ENCODE data around the gene RAD51B. TPM values are rescaled to one million over a fixed set of nuclear protein-coding genes. Genes with fewer than 3 reads are reported as not detected.

RAD51B gene
- total RNA-seq, 1 experiment from 2014 or later, result 29.9 TPM

GRCh38 chr14:68557648-68558047 lies 738.1 kb downstream of the RAD51B start:
- Histone ChIP-seq H3K36me3 (ENCODE audit: low read depth) (peaks cover 51% of the 10 kb centered on the region), H3K4me3 (no peak overlapping the region), H3K9me3 (ENCODE audit: insufficient read depth, low read depth) (peaks cover 3% of the 10 kb centered on the region; the same call in 1 of the 2 replicates), H3K79me2 (ENCODE audit: low read depth) (peaks cover 93% of the 10 kb centered on the region), H4K20me1 (ENCODE audit: insufficient read depth) (no peaks in the 10 kb centered on the region), H3K27ac (no peak overlapping the region), H3K4me2 (no peak overlapping the region), H3K27me3 (ENCODE audit: insufficient read depth, low read depth) (no peaks in the 10 kb centered on the region), H3K9me2 (ENCODE audit: insufficient read depth) (no peaks in the 10 kb centered on the region), H2AFZ (no peak overlapping the region), H3F3A (ENCODE audit: insufficient read depth, low read depth) (peaks cover 36% of the 10 kb centered on the region), H3K4me1 (replicated peaks; ENCODE audit: insufficient read depth) (peaks cover 69% of the 10 kb centered on the region)
- POLR2A ChIA-PET (ENCODE audit: unreplicated experiment), result no interaction called here
- BruUV-seq (replicated peaks), result no TSS peak
- TF ChIP-seq EZH2 (IDR thresholded peaks at IDR 0.05; ENCODE audit: low read depth) (no peak), CTCF (conservative IDR thresholded peaks at IDR 0.05) (no peak)
- CTCF ChIA-PET, result no interaction called here
- no peak for DNase-seq
- intact Hi-C loops (cut with micrococcal nuclease; ENCODE audit: unreplicated experiment), result no loop called here

GRCh38 chr14:68558096-68558495 lies 738.5 kb downstream of the RAD51B start:
- CTCF ChIA-PET, result no interaction called here
- BruUV-seq (replicated peaks), result no TSS peak
- Histone ChIP-seq H3K79me2 (ENCODE audit: low read depth) (peaks cover 94% of the 10 kb centered on the region), H3F3A (ENCODE audit: insufficient read depth, low read depth) (peaks cover 41% of the 10 kb centered on the region), H3K27me3 (ENCODE audit: insufficient read depth, low read depth) (no peaks in the 10 kb centered on the region), H4K20me1 (ENCODE audit: insufficient read depth) (no peaks in the 10 kb centered on the region), H3K4me3 (no peak overlapping the region), H3K4me2 (no peak overlapping the region), H3K36me3 (ENCODE audit: low read depth) (peaks cover 54% of the 10 kb centered on the region), H3K4me1 (replicated peaks; ENCODE audit: insufficient read depth) (peaks cover 71% of the 10 kb centered on the region), H3K27ac (no peak overlapping the region), H2AFZ (no peak overlapping the region), H3K9me3 (ENCODE audit: insufficient read depth, low read depth) (peaks cover 3% of the 10 kb centered on the region; the same call in 1 of the 2 replicates), H3K9me2 (ENCODE audit: insufficient read depth) (no peaks in the 10 kb centered on the region)
- POLR2A ChIA-PET (ENCODE audit: unreplicated experiment), result no interaction called here
- TF ChIP-seq CTCF (conservative IDR thresholded peaks at IDR 0.05) (no peak), EZH2 (IDR thresholded peaks at IDR 0.05; ENCODE audit: low read depth) (no peak)
- no peak for DNase-seq
- intact Hi-C loops (cut with micrococcal nuclease; ENCODE audit: unreplicated experiment), result no loop called here

GRCh38 chr14:68559949-68560348 lies 740.4 kb downstream of the RAD51B start:
- Histone ChIP-seq H2AFZ (no peak overlapping the region), H3K27me3 (ENCODE audit: insufficient read depth, low read depth) (no peaks in the 10 kb centered on the region), H3K36me3 (ENCODE audit: low read depth) (peaks cover 54% of the 10 kb centered on the region), H3K4me2 (no peak overlapping the region), H3K9me2 (ENCODE audit: insufficient read depth) (no peaks in the 10 kb centered on the region), H3K9me3 (ENCODE audit: insufficient read depth, low read depth) (peaks cover 3% of the 10 kb centered on the region; the same call in 1 of the 2 replicates), H3K4me1 (replicated peaks; ENCODE audit: insufficient read depth) (peaks cover 61% of the 10 kb centered on the region), H3K27ac (no peak overlapping the region), H4K20me1 (ENCODE audit: insufficient read depth) (no peaks in the 10 kb centered on the region), H3K79me2 (ENCODE audit: low read depth) (peaks cover 96% of the 10 kb centered on the region), H3F3A (ENCODE audit: insufficient read depth, low read depth) (peaks cover 50% of the 10 kb centered on the region), H3K4me3 (no peak overlapping the region)
- no TSS peak for BruUV-seq (replicated peaks)
- ChIA-PET CTCF (no interaction called here), POLR2A (ENCODE audit: unreplicated experiment) (interaction anchor here (0.7 kb wide), 1 partner anchor 11 kb away, joined by 3 read pairs; no protein-coding TSS in a partner anchor)
- DNase-seq, result no peak
- TF ChIP-seq CTCF (conservative IDR thresholded peaks at IDR 0.05), result no peak
- TF ChIP-seq EZH2 (IDR thresholded peaks at IDR 0.05; ENCODE audit: low read depth), result no peak
- intact Hi-C loops (cut with micrococcal nuclease; ENCODE audit: unreplicated experiment), result no loop called here
